Epithelial cell of esophagus (primary cell): Measurements from ENCODE around the gene TPT1.
A peak's percentile ranks its signal among the peaks of the same experiment; 100 is the strongest.

Source experiments
- DNase-seq: peaks from one replicate; pipeline ENCODE4 v3.0.0; 2010; ENCODE audit warnings: low read depth
- H3K4me3 ChIP-seq: 2 replicates; pipeline ENCODE4 v1.5.1; 2011; ENCODE audit warnings: mild to moderate bottlenecking, low read length, control low read depth
- TF ChIP-seq, protein P1 (sequence below): IDR thresholded peaks from 2 replicates; pipeline ENCODE4 v1.5.1; 2011; ENCODE audit warnings: low read depth, mild to moderate bottlenecking, low read length, control low read depth, inconsistent platforms; ENCODE audit not compliant: insufficient read depth; ENCODE audit errors: missing control alignments

TPT1 gene

DNA sequence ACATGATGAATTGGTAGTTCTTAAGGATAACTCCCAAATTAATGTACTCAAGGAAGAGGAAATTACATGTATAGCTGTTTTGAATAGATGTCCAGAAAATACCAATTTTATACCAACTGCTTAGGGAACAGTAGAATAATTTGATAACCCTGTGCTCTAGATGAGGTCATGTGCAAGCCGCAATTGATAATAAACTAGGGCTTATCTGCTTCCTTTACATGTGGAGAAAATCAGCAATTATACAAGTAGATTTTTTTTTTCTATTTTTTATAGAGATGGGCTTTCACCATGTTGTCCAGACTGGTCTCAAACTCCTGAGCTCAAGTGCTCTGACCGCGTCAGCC, 9.3 kb downstream of the TPT1 start:
- no peak for DNase-seq
- TF ChIP-seq, protein P1, sequence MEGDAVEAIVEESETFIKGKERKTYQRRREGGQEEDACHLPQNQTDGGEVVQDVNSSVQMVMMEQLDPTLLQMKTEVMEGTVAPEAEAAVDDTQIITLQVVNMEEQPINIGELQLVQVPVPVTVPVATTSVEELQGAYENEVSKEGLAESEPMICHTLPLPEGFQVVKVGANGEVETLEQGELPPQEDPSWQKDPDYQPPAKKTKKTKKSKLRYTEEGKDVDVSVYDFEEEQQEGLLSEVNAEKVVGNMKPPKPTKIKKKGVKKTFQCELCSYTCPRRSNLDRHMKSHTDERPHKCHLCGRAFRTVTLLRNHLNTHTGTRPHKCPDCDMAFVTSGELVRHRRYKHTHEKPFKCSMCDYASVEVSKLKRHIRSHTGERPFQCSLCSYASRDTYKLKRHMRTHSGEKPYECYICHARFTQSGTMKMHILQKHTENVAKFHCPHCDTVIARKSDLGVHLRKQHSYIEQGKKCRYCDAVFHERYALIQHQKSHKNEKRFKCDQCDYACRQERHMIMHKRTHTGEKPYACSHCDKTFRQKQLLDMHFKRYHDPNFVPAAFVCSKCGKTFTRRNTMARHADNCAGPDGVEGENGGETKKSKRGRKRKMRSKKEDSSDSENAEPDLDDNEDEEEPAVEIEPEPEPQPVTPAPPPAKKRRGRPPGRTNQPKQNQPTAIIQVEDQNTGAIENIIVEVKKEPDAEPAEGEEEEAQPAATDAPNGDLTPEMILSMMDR: no peak
- no peak overlapping the region for H3K4me3 ChIP-seq

DNA sequence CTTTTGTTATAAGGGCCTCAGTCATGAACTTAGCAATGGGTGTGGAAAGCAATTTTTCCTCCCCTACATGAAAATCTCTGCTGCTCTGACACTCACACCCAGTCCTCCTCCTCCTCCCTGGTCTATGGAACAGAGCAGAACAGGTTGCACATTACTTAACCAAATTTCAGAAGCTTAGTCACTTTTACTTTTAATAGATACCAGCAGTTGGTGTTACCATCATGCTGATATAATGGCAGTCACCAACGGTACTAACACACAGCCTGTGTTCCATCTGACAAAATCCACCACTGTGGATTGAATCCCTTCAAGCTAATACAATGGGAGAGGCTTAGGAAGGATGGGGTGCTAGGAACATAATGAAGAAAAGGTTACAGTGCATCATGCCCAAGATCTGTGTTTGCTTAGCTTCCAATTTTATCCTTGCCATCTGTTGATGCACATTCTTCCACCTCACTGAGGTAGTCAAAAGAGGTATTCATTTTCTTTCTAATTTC, 9.8 kb downstream of the TPT1 start:
- no peak overlapping the region for H3K4me3 ChIP-seq
- DNase-seq: no peak
- TF ChIP-seq, protein P1: no peak

DNA sequence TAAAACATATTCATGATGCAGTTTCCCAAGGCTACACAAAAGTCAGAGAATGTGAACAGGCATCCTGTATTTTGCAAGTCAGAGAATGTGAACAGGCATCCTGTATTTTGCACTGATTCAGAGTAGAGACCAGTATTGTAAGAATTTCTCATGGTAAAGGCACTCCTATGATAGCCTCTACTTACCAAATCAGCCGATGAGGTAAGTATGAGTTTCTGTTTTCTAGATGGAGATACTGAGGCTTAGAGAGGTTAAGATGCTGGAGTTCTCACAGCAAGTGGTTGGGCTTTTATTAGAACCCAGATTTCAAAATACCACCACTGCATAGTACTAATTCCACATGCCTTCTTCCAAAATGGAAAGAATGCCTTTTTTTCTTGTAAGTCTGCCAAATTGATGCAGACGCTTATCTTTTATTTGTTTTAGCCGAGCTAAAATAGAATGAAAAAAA, 12.3 kb downstream of the TPT1 start:
- no peak for DNase-seq
- TF ChIP-seq, protein P1: no peak
- no peak overlapping the region for H3K4me3 ChIP-seq

DNA sequence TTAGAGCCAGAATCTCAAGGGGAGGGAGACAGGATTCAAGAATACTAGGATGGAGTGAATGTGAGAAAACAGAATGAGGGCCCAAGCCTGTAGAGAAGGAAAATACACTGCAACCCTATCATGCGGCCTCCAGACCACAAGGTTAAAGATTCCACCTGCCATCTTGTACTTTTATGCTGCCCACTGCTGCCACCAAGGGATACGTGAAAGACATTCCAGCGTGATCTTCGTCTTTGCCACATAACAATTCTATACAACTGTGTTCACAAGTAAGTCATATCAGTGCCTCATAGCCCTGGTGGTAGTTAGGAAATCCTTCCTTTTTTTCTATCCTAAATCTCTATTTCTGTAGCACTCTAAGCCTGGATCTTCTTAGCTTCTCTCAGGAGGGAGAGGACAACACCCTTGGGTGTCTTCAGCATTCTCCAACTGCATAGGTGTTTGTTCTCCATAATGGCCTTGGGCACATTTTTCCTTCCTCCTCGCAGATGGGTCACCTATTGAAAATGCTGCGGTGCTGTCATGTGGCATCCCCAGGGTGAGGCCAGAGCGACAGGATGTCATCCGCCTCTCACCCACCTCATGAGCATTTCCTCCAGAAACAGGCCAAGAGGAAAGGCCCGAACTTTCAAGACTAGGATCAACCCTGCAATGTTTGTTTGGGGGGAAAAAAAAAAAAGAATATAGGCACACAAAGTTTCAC, 13.6 kb downstream of the TPT1 start:
- TF ChIP-seq, protein P1: no peak
- no peak overlapping the region for H3K4me3 ChIP-seq
- peak; percentile 80 for DNase-seq

DNA sequence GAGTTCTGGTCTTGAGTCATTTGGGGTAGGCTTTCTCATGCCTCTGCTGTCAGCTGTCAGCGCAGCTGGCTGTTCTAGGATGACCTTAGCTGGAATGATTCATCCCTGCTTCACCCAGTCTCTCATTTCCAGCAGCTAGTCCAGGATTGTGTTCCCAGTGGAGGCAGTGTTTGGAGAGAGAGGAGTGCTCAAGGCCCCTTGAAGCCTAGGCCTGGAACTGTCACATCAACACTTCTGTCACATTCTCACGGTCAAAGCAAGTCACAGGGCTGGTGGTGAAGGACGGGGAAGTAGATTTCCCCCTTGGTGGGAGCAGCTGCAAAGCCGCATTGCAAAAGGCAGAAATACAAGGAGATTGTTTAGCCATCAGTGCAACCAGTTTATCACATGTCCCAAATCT, 15.2 kb downstream of the TPT1 start:
- peak; percentile 92 for DNase-seq
- TF ChIP-seq, protein P1: no peak
- H3K4me3 ChIP-seq: no peak overlapping the region

DNA sequence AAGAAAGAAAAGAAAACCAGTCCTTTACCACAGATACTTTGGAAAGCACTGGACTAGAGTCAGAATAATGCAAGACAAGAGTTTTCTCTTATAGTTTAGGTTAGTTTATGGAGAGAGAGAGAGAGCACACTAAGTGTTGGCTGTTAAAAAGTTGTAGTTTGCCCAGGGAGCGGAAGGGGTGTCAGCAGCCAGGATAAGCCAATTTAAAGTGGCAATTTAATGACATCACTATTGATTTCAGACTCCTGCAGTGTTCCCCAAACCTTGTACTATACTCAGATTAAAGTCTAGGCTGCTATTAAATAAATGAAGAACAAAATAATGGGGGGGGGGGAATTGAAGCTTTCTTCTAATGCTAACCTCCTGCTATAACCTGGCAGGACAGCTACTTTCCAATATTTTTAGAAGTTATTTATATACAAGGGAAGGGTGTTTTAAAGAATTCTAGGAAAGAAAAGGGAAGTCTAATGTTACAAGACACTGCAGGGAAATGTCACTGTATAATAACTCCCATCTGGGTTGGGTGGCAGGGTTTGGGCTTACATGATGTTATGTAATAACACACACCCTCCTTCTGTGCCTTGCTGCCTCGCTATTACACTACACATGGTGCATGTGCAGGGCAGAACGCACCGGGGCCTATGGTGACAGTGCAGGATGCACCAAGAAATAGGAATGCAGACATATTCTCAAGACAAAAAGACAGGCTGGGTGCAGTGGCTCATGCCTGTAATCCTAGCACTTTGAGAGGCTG, 19.9 kb downstream of the TPT1 start:
- no peak for DNase-seq
- TF ChIP-seq, protein P1: no peak
- no peak overlapping the region for H3K4me3 ChIP-seq
